ENCODE results near the gene COL6A2. TPM values are rescaled to one million over a fixed set of nuclear protein-coding genes. Genes with fewer than 3 reads are reported as not detected.

COL6A2 gene
- total and polyA plus RNA-seq, 10 donors = 101 to 259 (median 192) TPM

DNA sequence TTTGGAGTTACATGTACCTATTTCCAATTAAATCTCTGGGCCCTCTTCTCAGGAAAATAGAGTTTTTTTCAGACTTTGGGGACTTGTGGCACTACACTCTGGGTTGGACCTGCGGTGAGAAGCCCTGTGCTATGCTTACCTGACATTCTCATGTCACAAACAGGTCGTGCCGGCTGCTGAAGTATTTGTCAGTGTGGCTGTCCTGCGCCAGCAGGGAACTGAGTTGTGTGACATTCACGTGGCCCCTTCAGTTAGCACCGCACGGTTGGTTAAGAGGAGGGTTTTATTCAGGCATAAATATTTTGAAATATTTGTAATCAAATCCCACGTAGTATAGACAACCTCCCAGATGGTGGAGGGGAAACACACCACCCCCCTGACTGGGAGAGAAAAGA is 6.3 kb upstream of the COL6A2 start:
- Histone ChIP-seq H3K36me3 (no peaks in the 10 kb centered on the region), H3K9me3 (peaks cover 0 to 28% (median 24%) of the 10 kb centered on the region in 8 donors), H3K27me3 (replicated peaks in 1 of 7) (peaks cover 0 to 6% (median 0%) of the 10 kb centered on the region in 7 donors), H3K4me3 (no peak overlapping the region), H3K27ac (peak overlapping the region in 6 of 8 donors; percentile 7 to 71 (median 59)), H3K4me1 (peaks cover 0 to 10% (median 0%) of the 10 kb centered on the region in 6 donors)
- TF ChIP-seq POLR2AphosphoS5 (IDR thresholded peaks at IDR 0.05) (no peak), CTCF (IDR thresholded peaks at IDR 0.05 in 8 of 11, conservative IDR thresholded peaks at IDR 0.05 in 3 of 11) (no peak), POLR2A (IDR thresholded peaks at IDR 0.05) (no peak)
- WGBS, 5 donors = 84 to 94% (median 90%) methylated on average over 8 of the region's 8 CpGs
- intact Hi-C loops (cut with DNase I; ENCODE audit: low total_unique reads) = no loop called here
- DNase-seq = no peak

DNA sequence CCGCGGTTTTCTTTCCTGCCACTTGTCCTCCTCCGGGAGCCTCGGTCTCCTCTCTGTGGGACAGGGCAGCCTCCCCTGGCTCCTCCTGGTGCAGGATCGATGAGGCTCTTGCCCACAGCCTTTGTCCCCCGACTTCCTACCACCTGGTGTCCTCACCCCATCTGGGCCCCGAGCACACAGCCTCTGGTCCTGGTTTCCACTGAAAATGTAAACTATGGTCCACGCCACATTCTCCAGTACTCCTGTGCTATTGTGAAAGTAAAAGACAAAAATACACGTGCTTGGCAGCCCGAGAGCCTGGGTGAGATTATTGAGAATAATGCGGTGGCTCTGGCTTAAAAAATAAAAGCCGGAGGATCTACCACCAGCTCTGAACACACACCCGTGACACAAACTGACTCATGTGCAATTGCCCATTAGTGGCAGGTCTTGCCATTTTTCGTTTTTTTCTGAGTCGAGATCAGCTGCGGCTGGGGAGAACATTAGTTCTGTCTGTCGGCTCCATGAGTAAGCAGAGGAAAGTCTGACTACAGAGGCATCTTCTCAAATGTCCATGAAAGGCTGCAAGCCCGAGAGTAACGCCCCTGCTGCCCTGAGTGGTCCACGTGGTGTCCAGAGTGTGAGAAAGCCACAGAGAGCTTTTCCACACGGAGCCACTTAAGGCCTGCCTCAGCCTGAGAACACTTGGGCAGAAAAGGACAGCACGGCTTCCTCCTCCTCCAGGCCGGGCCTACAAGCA is 5.7 kb upstream of the COL6A2 start:
- peaks cover 0 to 15% (median under 1%) of the 10 kb centered on the region in 6 donors for H3K4me1 ChIP-seq
- WGBS, 5 donors = 76 to 84% (median 78%) methylated on average over 23 of the region's 23 CpGs
- no peak overlapping the region for H3K4me3 ChIP-seq
- H3K36me3 ChIP-seq = no peaks in the 10 kb centered on the region
- H3K9me3 ChIP-seq = peaks cover 0 to 22% (median 19%) of the 10 kb centered on the region in 8 donors
- peaks cover 0 to 12% (median 2%) of the 10 kb centered on the region in 7 donors for H3K27me3 ChIP-seq (replicated peaks in 1 of 7)
- DNase-seq = no peak
- intact Hi-C loops (cut with DNase I; ENCODE audit: low total_unique reads) = no loop called here
- H3K27ac ChIP-seq = peak overlapping the region in 7 of 8 donors; percentile 7 to 71 (median 62)
- TF ChIP-seq CTCF (IDR thresholded peaks at IDR 0.05 in 8 of 11, conservative IDR thresholded peaks at IDR 0.05 in 3 of 11) (no peak), POLR2AphosphoS5 (IDR thresholded peaks at IDR 0.05) (peak in 2 of 3 donors; percentile 60 to 71)

- intact Hi-C loops (cut with DNase I; ENCODE audit: low total_unique reads) = no loop called here
- H3K4me3 ChIP-seq = no peak overlapping the region
- no peak for DNase-seq
- WGBS, 5 donors = 82 to 89% (median 85%) methylated on average over 10 to 11 of the region's 11 CpGs
- H3K27ac ChIP-seq = peak overlapping the region in 6 of 8 donors; percentile 46 to 71 (median 66)
- no peaks in the 10 kb centered on the region for H3K36me3 ChIP-seq
- TF ChIP-seq CTCF (IDR thresholded peaks at IDR 0.05 in 8 of 11, conservative IDR thresholded peaks at IDR 0.05 in 3 of 11) (no peak), POLR2A (IDR thresholded peaks at IDR 0.05) (no peak), POLR2AphosphoS5 (IDR thresholded peaks at IDR 0.05) (no peak)
- H3K4me1 ChIP-seq = peaks cover 0 to 23% (median 5%) of the 10 kb centered on the region in 6 donors
- H3K27me3 ChIP-seq (replicated peaks in 1 of 7) = peaks cover 0 to 20% (median 10%) of the 10 kb centered on the region in 7 donors
- peaks cover 0 to 14% (median 11%) of the 10 kb centered on the region in 8 donors for H3K9me3 ChIP-seq
Measured at GRCh38 chr21:46092811-46093667, 4.9 kb upstream of the COL6A2 start.

All from spleen (tissue), 11 donors.